HepG2 (cell line): ENCODE measurements around the gene KDM2B. TPM values are rescaled to one million over a fixed set of nuclear protein-coding genes. Genes with fewer than 3 reads are reported as not detected.

Experiments
- CBX5 ChIP-seq: sonication (generic); formaldehyde crosslinking; IDR thresholded peaks from 2 replicates; pipeline ENCODE4 v1.4.0; 2020; ENCODE audit warnings: missing genetic modification reagents, borderline replicate concordance
- CHD2 ChIP-seq: IDR thresholded peaks from 2 replicates; pipeline ENCODE4 v1.6.1; 2011; ENCODE audit warnings: low read depth, low read length, improper control_type of control experiment
- ELF3 ChIP-seq: IDR thresholded peaks from 2 replicates; pipeline ENCODE4 v1.6.1; 2016; ENCODE audit warnings: missing genetic modification reagents, missing compliant biosample characterization
- ESRRA ChIP-seq: sonication (generic); formaldehyde crosslinking; IDR thresholded peaks from 2 replicates; pipeline ENCODE4 v1.5.1; 2020; ENCODE audit warnings: mild to moderate bottlenecking, low read depth, missing genetic modification reagents
- FOXA3 ChIP-seq: IDR thresholded peaks from 2 replicates; pipeline ENCODE4 v1.6.1; 2016; ENCODE audit warnings: missing genetic modification reagents, missing compliant biosample characterization
- FOXK2 ChIP-seq: fragments of 450-650 bp; IDR thresholded peaks from 2 replicates; pipeline ENCODE4 v1.6.1; 2016
- GMEB1 ChIP-seq: sonication (generic); formaldehyde crosslinking; IDR thresholded peaks from 2 replicates; pipeline ENCODE4 v1.5.1; 2020; ENCODE audit warnings: missing genetic modification reagents, mild to moderate bottlenecking, borderline replicate concordance
- HMG20B ChIP-seq: conservative IDR thresholded peaks from 2 replicates; pipeline ENCODE4 v1.6.1; 2016; ENCODE audit warnings: missing genetic modification reagents, missing compliant biosample characterization
- KAT8 ChIP-seq: IDR thresholded peaks from 2 replicates; pipeline ENCODE4 v1.6.1; 2016; ENCODE audit warnings: missing genetic modification reagents, missing compliant biosample characterization
- MAX ChIP-seq: IDR thresholded peaks from 2 replicates; pipeline ENCODE4 v1.6.1; 2012; ENCODE audit warnings: inconsistent platforms
- RBAK ChIP-seq: sonication (generic); formaldehyde crosslinking; IDR thresholded peaks from 2 replicates; pipeline ENCODE4 v1.5.1; 2020; ENCODE audit warnings: mild to moderate bottlenecking, missing genetic modification reagents
- RXRB ChIP-seq: IDR thresholded peaks from 2 replicates; pipeline ENCODE4 v1.6.1; 2016; ENCODE audit warnings: borderline replicate concordance, missing genetic modification reagents, missing compliant biosample characterization
- SALL1 ChIP-seq: sonication (generic); formaldehyde crosslinking; IDR thresholded peaks from 2 replicates; pipeline ENCODE4 v1.8.0; 2022; ENCODE audit warnings: mild to moderate bottlenecking, missing genetic modification reagents
- SOX13 ChIP-seq, 3 experiments: fragments of 450-650 bp in 1 of 3; sonication (generic) in 1 of 3; formaldehyde crosslinking in 1 of 3; IDR thresholded peaks in 2 of 3; conservative IDR thresholded peaks in 1 of 3; 2 replicates each; pipeline versions ENCODE4 v1.5.0 to v1.6.1; 2016 to 2020; ENCODE audit warnings: antibody characterized with exemption in 1 of 3, mild to moderate bottlenecking in 1 of 3, missing compliant biosample characterization in 1 of 3, missing genetic modification reagents in 1 of 3, moderate library complexity in 1 of 3
- TAF15 ChIP-seq: fragments of 200-400 bp; formaldehyde crosslinking; IDR thresholded peaks from one replicate; pipeline ENCODE4 v1.6.1; 2018; ENCODE audit warnings: mild to moderate bottlenecking, low read depth, low read length; ENCODE audit not compliant: poor library complexity, severe bottlenecking
- TGIF2 ChIP-seq: IDR thresholded peaks from 2 replicates; pipeline ENCODE4 v1.6.1; 2016; ENCODE audit warnings: control low read depth, missing compliant biosample characterization
- ZMYM4 ChIP-seq: sonication (generic); formaldehyde crosslinking; IDR thresholded peaks from 2 replicates; pipeline ENCODE4 v1.8.1; 2023; ENCODE audit warnings: mild to moderate bottlenecking, missing genetic modification reagents
- ZNF12 ChIP-seq: sonication (generic); formaldehyde crosslinking; IDR thresholded peaks from 2 replicates; pipeline ENCODE4 v1.5.0; 2020; ENCODE audit warnings: missing genetic modification reagents
- ZNF234 ChIP-seq: sonication (generic); formaldehyde crosslinking; conservative IDR thresholded peaks from 2 replicates; pipeline ENCODE4 v1.5.1; 2020; ENCODE audit warnings: mild to moderate bottlenecking, missing genetic modification reagents
- ZNF280B ChIP-seq: sonication (generic); formaldehyde crosslinking; IDR thresholded peaks from 2 replicates; pipeline ENCODE4 v1.5.0; 2020; ENCODE audit warnings: missing genetic modification reagents, mild to moderate bottlenecking, borderline replicate concordance
- ZNF556 ChIP-seq: sonication (generic); formaldehyde crosslinking; IDR thresholded peaks from 2 replicates; pipeline ENCODE4 v1.4.0; 2020; ENCODE audit warnings: mild to moderate bottlenecking, missing genetic modification reagents, borderline replicate concordance
- ZNF614 ChIP-seq: IDR thresholded peaks from 2 replicates; pipeline ENCODE4 v1.6.1; 2018; ENCODE audit warnings: missing biosample characterization, missing genetic modification reagents, inconsistent platforms, borderline replicate concordance
- ZNF792 ChIP-seq: IDR thresholded peaks from 2 replicates; pipeline ENCODE4 v1.6.1; 2016
- polyA plus RNA-seq, 8 experiments: library from polyadenylated mRNA; depleted of rRNA in 3 of 8; stranded (reverse) in 7 of 8; unstranded in 1 of 8; fragments of >200 nt; fragmentation: Illumina TruSeq in 4 of 8; extraction: Trizol in 4 of 8; gene quantifications; 2 replicates each; pipeline versions ENCODE4 v1.2.1 to v1.2.3, GENCODE V29; 2011 to 2016; ENCODE audit warnings: low read depth in 4 of 8, missing spikeins in 1 of 8, mixed read lengths in 1 of 8; ENCODE audit not compliant: insufficient read depth in 1 of 8
- total RNA-seq, 5 experiments: library from RNA; depleted of rRNA; stranded (reverse); fragments of >200 nt; fragmentation: Illumina TruSeq; extraction: Trizol; gene quantifications; 2 replicates each; pipeline ENCODE4 v1.2.3, GENCODE V29; 2016; ENCODE audit warnings: low read depth in 1 of 5
- TF ChIP-seq, protein P1 (sequence below): sonication (generic); formaldehyde crosslinking; IDR thresholded peaks from 2 replicates; pipeline ENCODE4 v1.4.0; 2020; ENCODE audit warnings: missing genetic modification reagents

Gene KDM2B
- total and polyA plus RNA-seq, 2 of the 13 experiments (the other 11 are each of a cell fraction or from before 2014, with no cell fraction given), result 17.5 to 26.1 TPM

DNA sequence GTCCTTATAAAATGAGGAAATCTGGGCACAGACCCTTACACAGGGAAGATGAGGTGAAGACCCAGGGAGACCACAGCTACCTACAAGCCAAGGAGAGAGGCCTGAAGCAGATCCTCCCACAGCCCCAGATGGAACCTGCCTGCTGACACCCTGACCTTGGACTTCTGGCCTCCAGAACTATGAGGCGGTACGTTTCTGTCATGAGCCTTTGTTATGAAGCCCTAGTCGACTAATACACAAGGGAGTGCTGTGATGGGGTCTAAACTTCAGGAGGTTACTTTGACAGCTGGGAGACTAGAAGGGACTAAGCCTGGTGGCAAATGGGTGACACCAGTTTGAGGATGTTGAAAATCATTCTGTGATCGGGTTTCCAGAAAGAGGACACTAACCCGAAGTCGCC lies 95.9 kb downstream of the KDM2B start (continued):
- TF ChIP-seq GMEB1 (CRISPR knock-in tag), result no peak
- TF ChIP-seq TAF15, result no peak
- peak; percentile 33; the same call in 1 of the 2 replicates for TF ChIP-seq MAX
- TF ChIP-seq RBAK, result peak; percentile 98
- no peak for TF ChIP-seq SOX13 (IDR thresholded peaks at IDR 0.05)
- TF ChIP-seq SOX13 (CRISPR knock-in tag; conservative IDR thresholded peaks at IDR 0.05 in 1 of 2, IDR thresholded peaks at IDR 0.05 in 1 of 2), result peak in 1 of 2 experiments; percentile 78; a peak in 2 of 4 replicates
- no peak for TF ChIP-seq CHD2
- TF ChIP-seq ELF3 (CRISPR knock-in tag), result 0 out of 2 replicates have a peak, but pooled peaks have one; percentile 22
- no peak for TF ChIP-seq ZNF556
- no peak for TF ChIP-seq ZNF280B
- 0 out of 2 replicates have a peak, but pooled peaks have one; percentile 58 for TF ChIP-seq TGIF2 (CRISPR knock-in tag)
- peak; percentile 42; the same call in 1 of the 2 replicates for TF ChIP-seq KAT8
- TF ChIP-seq ZNF234, result no peak
- 0 out of 2 replicates have a peak, but pooled peaks have one; percentile 15 for TF ChIP-seq ZNF12 (CRISPR knock-in tag)
- TF ChIP-seq HMG20B, result 0 out of 2 replicates have a peak, but pooled peaks have one; percentile 21
- peak; percentile 77; the same call in 1 of the 2 replicates for TF ChIP-seq ZNF792 (CRISPR knock-in tag)
- TF ChIP-seq SALL1, result peak; percentile 79
- TF ChIP-seq ZNF614 (CRISPR knock-in tag), result 0 out of 2 replicates have a peak, but pooled peaks have one; percentile 51
- TF ChIP-seq CBX5, result peak; percentile 52; the same call in 1 of the 2 replicates
- peak; percentile 56; the same call in 1 of the 2 replicates for TF ChIP-seq RXRB (CRISPR knock-in tag)
- 0 out of 2 replicates have a peak, but pooled peaks have one; percentile 17 for TF ChIP-seq ZMYM4 (CRISPR knock-in tag)
- TF ChIP-seq FOXA3 (CRISPR knock-in tag), result peak; percentile 52
- TF ChIP-seq, protein P1, sequence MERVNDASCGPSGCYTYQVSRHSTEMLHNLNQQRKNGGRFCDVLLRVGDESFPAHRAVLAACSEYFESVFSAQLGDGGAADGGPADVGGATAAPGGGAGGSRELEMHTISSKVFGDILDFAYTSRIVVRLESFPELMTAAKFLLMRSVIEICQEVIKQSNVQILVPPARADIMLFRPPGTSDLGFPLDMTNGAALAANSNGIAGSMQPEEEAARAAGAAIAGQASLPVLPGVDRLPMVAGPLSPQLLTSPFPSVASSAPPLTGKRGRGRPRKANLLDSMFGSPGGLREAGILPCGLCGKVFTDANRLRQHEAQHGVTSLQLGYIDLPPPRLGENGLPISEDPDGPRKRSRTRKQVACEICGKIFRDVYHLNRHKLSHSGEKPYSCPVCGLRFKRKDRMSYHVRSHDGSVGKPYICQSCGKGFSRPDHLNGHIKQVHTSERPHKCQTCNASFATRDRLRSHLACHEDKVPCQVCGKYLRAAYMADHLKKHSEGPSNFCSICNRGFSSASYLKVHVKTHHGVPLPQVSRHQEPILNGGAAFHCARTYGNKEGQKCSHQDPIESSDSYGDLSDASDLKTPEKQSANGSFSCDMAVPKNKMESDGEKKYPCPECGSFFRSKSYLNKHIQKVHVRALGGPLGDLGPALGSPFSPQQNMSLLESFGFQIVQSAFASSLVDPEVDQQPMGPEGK (CRISPR knock-in tag), result peak; percentile 28; the same call in 1 of the 2 replicates
- TF ChIP-seq ESRRA (CRISPR knock-in tag), result peak; percentile 67; the same call in 1 of the 2 replicates
- 0 out of 2 replicates have a peak, but pooled peaks have one; percentile 5 for TF ChIP-seq FOXK2
